ENCODE measurements around the gene CALCA.

GRCh38 chr11:14924318-14924717, 47.8 kb downstream of the CALCA start:
- TF ChIP-seq EZH2 (IDR thresholded peaks at IDR 0.05; ENCODE audit: insufficient read depth, poor library complexity, severe bottlenecking) = no peak
- no peak for TF ChIP-seq EZH2phosphoT487 (IDR thresholded peaks at IDR 0.05; ENCODE audit: insufficient read depth, low read depth)

All from GM23248 (cell line).